Liver (tissue), 3 donors: ENCODE data around the gene DCAF15.

Experiments used
- FOXA2 ChIP-seq: IDR thresholded peaks from 2 replicates; pipeline ENCODE4 v1.6.1; 2016; ENCODE audit warnings: antibody characterized with exemption
- MAX ChIP-seq: IDR thresholded peaks from 2 replicates; pipeline ENCODE4 v1.6.1; 2016; ENCODE audit warnings: antibody characterized with exemption
- REST ChIP-seq: IDR thresholded peaks from 2 replicates; pipeline ENCODE4 v1.6.1; 2016; ENCODE audit warnings: antibody characterized with exemption, mild to moderate bottlenecking
- SP1 ChIP-seq: IDR thresholded peaks from 2 replicates; pipeline ENCODE4 v1.6.1; 2018; ENCODE audit warnings: antibody characterized with exemption, mild to moderate bottlenecking
- TAF1 ChIP-seq: conservative IDR thresholded peaks from 2 replicates; pipeline ENCODE4 v1.6.1; 2016; ENCODE audit warnings: antibody characterized with exemption, mild to moderate bottlenecking
- YY1 ChIP-seq: IDR thresholded peaks from 2 replicates; pipeline ENCODE4 v1.6.1; 2016; ENCODE audit warnings: antibody characterized with exemption, mild to moderate bottlenecking
- TF ChIP-seq, protein P1 (sequence below): fragments of 150-350 bp; IDR thresholded peaks from 2 replicates; pipeline ENCODE4 v1.5.1; 2017; ENCODE audit warnings: improper control_type of control experiment, low read depth, low read length; ENCODE audit not compliant: missing input control
- donor health status: healthy.
- donor health status: healthy.

DNA sequence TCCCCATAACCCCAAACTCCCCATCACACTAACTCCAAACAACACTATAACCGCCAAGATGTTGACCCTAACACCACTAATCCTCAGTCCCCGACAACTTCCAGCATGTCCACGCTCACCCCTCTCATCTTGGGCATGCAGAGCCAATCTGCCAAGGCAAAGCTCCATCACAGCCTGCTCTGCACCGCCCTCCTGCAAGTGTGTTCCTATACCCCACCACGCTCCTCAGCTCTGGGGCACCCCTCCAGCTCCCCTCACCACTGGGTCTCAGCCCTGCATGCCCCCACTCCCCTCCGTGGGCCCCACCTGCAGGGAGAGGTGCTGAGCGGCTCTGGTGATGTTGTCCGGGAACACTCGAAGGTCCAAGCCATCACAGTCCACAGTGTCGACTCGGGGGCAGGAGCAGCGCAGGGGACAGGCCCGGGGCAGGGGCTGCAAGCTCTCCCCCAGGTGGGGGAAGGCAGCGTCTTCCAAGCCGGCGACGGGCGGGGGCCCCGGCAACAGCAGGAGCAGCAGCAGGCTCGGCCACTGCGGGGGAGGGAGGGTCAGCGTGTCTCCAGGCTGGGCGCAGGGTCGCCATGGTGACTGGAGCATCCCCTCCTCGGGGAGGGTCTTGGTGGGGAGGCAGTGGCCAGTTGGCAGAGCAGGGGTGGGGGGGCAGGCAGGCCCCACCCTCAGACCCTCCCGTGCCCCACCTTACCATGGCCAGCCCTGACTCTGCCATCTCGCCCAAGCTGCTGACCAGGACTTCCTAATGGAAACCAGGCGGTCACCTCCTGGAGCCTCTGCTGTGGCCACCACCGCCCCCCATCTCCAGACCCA is 14.6 kb upstream of the DCAF15 start:
- TF ChIP-seq YY1 (no peak), MAX (no peak), TAF1 (no peak), SP1 (no peak), REST (no peak), FOXA2 (no peak)
- TF ChIP-seq, protein P1, sequence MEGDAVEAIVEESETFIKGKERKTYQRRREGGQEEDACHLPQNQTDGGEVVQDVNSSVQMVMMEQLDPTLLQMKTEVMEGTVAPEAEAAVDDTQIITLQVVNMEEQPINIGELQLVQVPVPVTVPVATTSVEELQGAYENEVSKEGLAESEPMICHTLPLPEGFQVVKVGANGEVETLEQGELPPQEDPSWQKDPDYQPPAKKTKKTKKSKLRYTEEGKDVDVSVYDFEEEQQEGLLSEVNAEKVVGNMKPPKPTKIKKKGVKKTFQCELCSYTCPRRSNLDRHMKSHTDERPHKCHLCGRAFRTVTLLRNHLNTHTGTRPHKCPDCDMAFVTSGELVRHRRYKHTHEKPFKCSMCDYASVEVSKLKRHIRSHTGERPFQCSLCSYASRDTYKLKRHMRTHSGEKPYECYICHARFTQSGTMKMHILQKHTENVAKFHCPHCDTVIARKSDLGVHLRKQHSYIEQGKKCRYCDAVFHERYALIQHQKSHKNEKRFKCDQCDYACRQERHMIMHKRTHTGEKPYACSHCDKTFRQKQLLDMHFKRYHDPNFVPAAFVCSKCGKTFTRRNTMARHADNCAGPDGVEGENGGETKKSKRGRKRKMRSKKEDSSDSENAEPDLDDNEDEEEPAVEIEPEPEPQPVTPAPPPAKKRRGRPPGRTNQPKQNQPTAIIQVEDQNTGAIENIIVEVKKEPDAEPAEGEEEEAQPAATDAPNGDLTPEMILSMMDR = no peak
